Transverse colon (tissue), 4 donors: ENCODE results near the gene CARMIL3. TPM values are rescaled to one million over a fixed set of nuclear protein-coding genes. Genes with fewer than 3 reads are reported as not detected.

Experiments
- DNase-seq: peaks from one replicate; pipeline ENCODE4 v3.0.0-alpha.2; 2019
- H3K27ac ChIP-seq, 4 donors: fragments of 200-600 bp; sonication (generic); 2 replicates each; pipeline ENCODE4 v1.5.1; 2016 to 2018; ENCODE audit warnings: inconsistent platforms in 4 of 4
- H3K27me3 ChIP-seq: fragments of 200-600 bp; sonication (generic); 2 replicates; pipeline ENCODE4 v1.5.1; 2017; ENCODE audit warnings: inconsistent platforms
- H3K36me3 ChIP-seq, 4 donors: fragments of 200-600 bp; sonication (generic); 2 replicates each; pipeline ENCODE4 v1.5.1; 2017 to 2019; ENCODE audit warnings: inconsistent platforms in 4 of 4
- H3K4me1 ChIP-seq, 4 donors: fragments of 200-600 bp; sonication (generic); 2 replicates each; pipeline ENCODE4 v1.5.1; 2017 to 2020; ENCODE audit warnings: inconsistent platforms in 4 of 4
- H3K4me3 ChIP-seq, 4 donors: fragments of 200-600 bp; sonication (generic); 1 replicate in 1 of 4; 2 replicates in 3 of 4; pipeline versions ENCODE4 v1.5.1 to v1.6.1; 2017 to 2019; ENCODE audit warnings: inconsistent platforms in 4 of 4
- H3K9me3 ChIP-seq, 2 donors: fragments of 200-600 bp; sonication (generic); 2 replicates each; pipeline ENCODE4 v1.5.1; 2017 to 2019; ENCODE audit warnings: inconsistent platforms in 2 of 2
- EP300 ChIP-seq: sonication (generic); formaldehyde crosslinking; IDR thresholded peaks from one replicate; pipeline ENCODE4 v1.6.1; 2017; ENCODE audit warnings: antibody characterized with exemption, low read depth
- POLR2A ChIP-seq: fragments of 450-650 bp; IDR thresholded peaks from one replicate; pipeline ENCODE4 v1.6.1; 2016; ENCODE audit warnings: antibody characterized with exemption, mild to moderate bottlenecking, moderate library complexity
- POLR2AphosphoS5 ChIP-seq, 3 donors: sonication (generic); formaldehyde crosslinking; IDR thresholded peaks; one replicate each; pipeline ENCODE4 v1.6.1; 2016; ENCODE audit warnings: antibody characterized with exemption in 3 of 3
- WGBS, 2 donors: methylation state at CpG; one replicate each; pipeline ENCODE4 v1.1.5; 2018; ENCODE audit warnings: low coverage in 1 of 2; 5-methylcytosine and 5-hydroxymethylcytosine counted together
- in situ Hi-C, 4 donors: fragments of 200-750 bp; cut with MboI; loops; one replicate each; pipeline versions ENCODE4 v1.15.0 to v1.15.1; 2017; ENCODE audit warnings: low sequenced_read_pairs in 3 of 4, low pct_ligation_motif_present in 1 of 4, low pct_unique_long_range_greater_than_20kb in 1 of 4
- intact Hi-C: fragments of 100-400 bp; cut with DNase I; formaldehyde crosslinking; loops from one replicate; pipeline ENCODE4 v1.15.1; 2023; ENCODE audit warnings: low total_unique reads
- total RNA-seq, 4 donors: library from RNA; depleted of rRNA; stranded (reverse); fragments of >200 nt; gene quantifications; one replicate each; pipeline ENCODE4 v1.1.0, GENCODE V29; 2016
- TF ChIP-seq, protein P1 (sequence below), 5 experiments: fragments of 200-600 bp in 3 of 5; fragments of 450-650 bp in 2 of 5; sonication (generic) in 3 of 5; IDR thresholded peaks; 1 replicate in 2 of 5; 2 replicates in 3 of 5; pipeline ENCODE4 v1.5.1; 2016 to 2017; ENCODE audit warnings: antibody characterized with exemption in 5 of 5, inconsistent platforms in 3 of 5, mild to moderate bottlenecking in 2 of 5, moderate library complexity in 1 of 5

The CARMIL3 gene
- total RNA-seq, 4 donors from 2014 or later = 0.20 to 4.1 (median 3.0) TPM

DNA sequence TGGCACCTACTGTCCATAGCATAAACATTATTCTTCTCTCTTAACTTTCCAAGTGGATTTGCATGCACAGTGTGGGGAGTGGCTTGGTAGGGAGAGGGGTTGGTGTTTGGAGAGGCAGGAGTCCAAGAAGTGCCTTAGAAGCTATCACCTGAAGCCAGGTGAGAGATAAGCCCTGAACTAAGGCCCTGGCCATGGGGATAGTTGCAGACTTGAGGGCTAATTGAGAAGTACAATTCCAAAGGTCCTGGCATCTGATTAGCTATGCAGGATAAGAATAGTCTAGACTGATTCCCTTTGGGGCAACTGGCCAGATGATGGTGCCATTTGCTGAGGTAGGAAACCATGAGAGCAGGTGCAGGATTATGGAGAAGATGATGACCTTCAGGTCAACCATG lies 40.3 kb downstream of the CARMIL3 start:
- H3K27ac ChIP-seq = peak overlapping the region; percentile 92 to 99 (median 97)
- TF ChIP-seq POLR2A (no peak), POLR2AphosphoS5 (IDR thresholded peaks at IDR 0.05) (no peak), EP300 (no peak)
- TF ChIP-seq, protein P1, sequence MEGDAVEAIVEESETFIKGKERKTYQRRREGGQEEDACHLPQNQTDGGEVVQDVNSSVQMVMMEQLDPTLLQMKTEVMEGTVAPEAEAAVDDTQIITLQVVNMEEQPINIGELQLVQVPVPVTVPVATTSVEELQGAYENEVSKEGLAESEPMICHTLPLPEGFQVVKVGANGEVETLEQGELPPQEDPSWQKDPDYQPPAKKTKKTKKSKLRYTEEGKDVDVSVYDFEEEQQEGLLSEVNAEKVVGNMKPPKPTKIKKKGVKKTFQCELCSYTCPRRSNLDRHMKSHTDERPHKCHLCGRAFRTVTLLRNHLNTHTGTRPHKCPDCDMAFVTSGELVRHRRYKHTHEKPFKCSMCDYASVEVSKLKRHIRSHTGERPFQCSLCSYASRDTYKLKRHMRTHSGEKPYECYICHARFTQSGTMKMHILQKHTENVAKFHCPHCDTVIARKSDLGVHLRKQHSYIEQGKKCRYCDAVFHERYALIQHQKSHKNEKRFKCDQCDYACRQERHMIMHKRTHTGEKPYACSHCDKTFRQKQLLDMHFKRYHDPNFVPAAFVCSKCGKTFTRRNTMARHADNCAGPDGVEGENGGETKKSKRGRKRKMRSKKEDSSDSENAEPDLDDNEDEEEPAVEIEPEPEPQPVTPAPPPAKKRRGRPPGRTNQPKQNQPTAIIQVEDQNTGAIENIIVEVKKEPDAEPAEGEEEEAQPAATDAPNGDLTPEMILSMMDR (IDR thresholded peaks at IDR 0.05) = no peak
- H3K27me3 ChIP-seq = no peaks in the 10 kb centered on the region
- intact Hi-C loops = loop anchor here (10.0 kb wide), 1 partner anchor 77 kb away; no protein-coding TSS in a partner anchor
- no peak overlapping the region for H3K4me3 ChIP-seq
- H3K36me3 ChIP-seq = no peaks in the 10 kb centered on the region
- no peaks in the 10 kb centered on the region for H3K9me3 ChIP-seq
- H3K4me1 ChIP-seq = peaks cover 4 to 42% (median 19%) of the 10 kb centered on the region in 4 donors
- peak; percentile 43 for DNase-seq
- in situ Hi-C loops = loop anchor here in 1 of 4 donors (5.0 kb wide), 1 partner anchor 35 kb away; no protein-coding TSS in a partner anchor

DNA sequence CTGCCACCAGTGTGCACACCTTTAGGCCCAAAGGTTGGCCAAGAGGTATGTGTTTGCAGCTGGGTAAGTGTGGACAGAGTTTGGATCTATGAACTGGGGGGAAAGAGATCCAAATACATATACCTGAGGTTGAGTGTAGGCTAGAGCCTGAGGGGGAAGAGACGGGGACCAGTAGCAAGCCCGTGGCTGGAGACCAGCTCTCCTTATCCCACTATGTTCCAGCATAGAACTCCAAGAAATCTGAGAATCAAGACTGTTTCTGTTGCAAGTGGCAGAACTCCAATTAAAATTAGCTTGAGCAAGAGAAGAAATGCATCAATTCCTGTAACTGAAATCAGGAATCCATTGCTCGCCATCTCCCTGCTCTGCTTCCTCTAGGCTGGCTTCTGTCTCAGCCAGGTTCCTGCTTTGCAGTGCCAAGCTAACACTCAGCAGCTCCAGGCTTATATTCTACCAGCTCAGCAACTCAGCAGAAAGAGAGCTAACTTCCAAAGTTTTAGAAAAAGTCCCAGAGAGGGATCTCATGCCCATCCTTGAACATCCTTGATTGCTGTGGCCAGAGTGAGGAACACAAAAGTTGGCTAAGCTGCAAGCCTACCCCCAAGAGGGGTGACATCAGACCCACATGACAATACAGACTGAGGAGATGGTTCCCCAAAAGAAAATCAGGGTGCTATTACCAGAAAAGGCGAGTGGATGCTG lies 40.8 kb downstream of the CARMIL3 start:
- in situ Hi-C loops (loop anchor here in 1 of 4 donors (5.0 kb wide), 1 partner anchor 35 kb away; no protein-coding TSS in a partner anchor), intact Hi-C loops (loop anchor here (10.0 kb wide), 1 partner anchor 78 kb away; no protein-coding TSS in a partner anchor)
- H3K4me3 ChIP-seq = no peak overlapping the region
- no peak for DNase-seq
- H3K9me3 ChIP-seq = no peaks in the 10 kb centered on the region
- H3K27ac ChIP-seq = peak overlapping the region; percentile 92 to 99 (median 97)
- no peaks in the 10 kb centered on the region for H3K36me3 ChIP-seq
- TF ChIP-seq POLR2AphosphoS5 (IDR thresholded peaks at IDR 0.05) = no peak
- no peak for TF ChIP-seq EP300
- no peak for TF ChIP-seq POLR2A
- TF ChIP-seq, protein P1 (IDR thresholded peaks at IDR 0.05) = no peak
- peaks cover 4 to 42% (median 19%) of the 10 kb centered on the region in 4 donors for H3K4me1 ChIP-seq
- WGBS, 2 donors = 80 to 92% methylated on average over 1 to 4 of the region's 4 CpGs
- H3K27me3 ChIP-seq = no peaks in the 10 kb centered on the region

DNA sequence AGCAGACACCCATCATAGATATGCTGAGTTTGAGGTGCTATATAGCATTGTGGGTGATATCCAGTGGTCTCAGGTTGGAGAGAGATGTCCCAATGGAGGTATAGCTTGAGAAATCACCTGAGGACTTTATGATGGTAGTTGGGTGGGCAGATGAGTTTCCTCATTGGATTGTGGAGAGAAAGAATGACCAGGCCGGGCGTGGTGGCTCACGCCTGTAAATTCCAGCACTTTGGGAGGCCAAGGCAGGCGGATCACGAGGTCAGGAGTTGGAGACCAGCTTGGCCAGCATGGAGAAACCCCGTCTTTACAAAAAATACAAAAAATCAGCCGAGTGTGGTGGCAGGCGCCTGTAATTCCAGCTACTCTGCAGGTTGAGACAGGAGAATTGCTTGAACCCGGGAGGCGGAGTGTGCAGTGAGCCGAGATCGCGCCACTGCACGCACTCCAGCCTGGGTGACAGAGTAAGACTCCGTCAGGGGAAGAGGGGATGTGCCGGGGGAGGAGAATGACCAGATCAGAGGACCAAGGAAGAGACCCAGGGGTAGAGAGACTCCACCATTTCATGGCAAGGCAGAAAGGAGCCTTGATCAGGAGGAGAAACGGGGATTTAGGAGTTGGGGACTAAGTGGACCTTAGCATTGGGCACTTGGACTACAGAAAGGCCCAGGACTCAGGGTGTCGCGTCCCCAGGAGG lies 41.5 kb downstream of the CARMIL3 start:
- peak; percentile 25 for DNase-seq
- in situ Hi-C loops (loop anchor here in 1 of 4 donors (5.0 kb wide), 1 partner anchor 36 kb away; no protein-coding TSS in a partner anchor), intact Hi-C loops (loop anchor here (10.0 kb wide), 1 partner anchor 79 kb away; no protein-coding TSS in a partner anchor)
- Histone ChIP-seq H3K4me1 (peaks cover 4 to 42% (median 19%) of the 10 kb centered on the region in 4 donors), H3K9me3 (no peaks in the 10 kb centered on the region), H3K27me3 (no peaks in the 10 kb centered on the region), H3K27ac (peak overlapping the region; percentile 92 to 99 (median 97)), H3K4me3 (peak overlapping the region in 3 of 4 donors; percentile 74 to 92 (median 90)), H3K36me3 (no peaks in the 10 kb centered on the region)
- 81 to 93% methylated on average over 3 to 19 of the region's 19 CpGs for WGBS, 2 donors
- TF ChIP-seq POLR2A (no peak), EP300 (no peak), POLR2AphosphoS5 (IDR thresholded peaks at IDR 0.05) (no peak)
- TF ChIP-seq, protein P1 (IDR thresholded peaks at IDR 0.05) = no peak
